NCI-H510A (cell line): ENCODE measurements around the gene EVC.
"Not testable (repeated sequence)": the region's sequence is repeated elsewhere in the genome, so short reads cannot be mapped to it uniquely, and the experiment has no call there.

Source experiments
- DNase-seq: peaks from one replicate; lab custom pipeline; 2025; lab: John Stamatoyannopoulos, UW

Gene EVC

GRCh38 chr4:5789141-5789540 lies 78.1 kb downstream of the EVC start:
- no peak for DNase-seq

GRCh38 chr4:5790546-5790857 lies 79.5 kb downstream of the EVC start:
- no peak for DNase-seq

DNA sequence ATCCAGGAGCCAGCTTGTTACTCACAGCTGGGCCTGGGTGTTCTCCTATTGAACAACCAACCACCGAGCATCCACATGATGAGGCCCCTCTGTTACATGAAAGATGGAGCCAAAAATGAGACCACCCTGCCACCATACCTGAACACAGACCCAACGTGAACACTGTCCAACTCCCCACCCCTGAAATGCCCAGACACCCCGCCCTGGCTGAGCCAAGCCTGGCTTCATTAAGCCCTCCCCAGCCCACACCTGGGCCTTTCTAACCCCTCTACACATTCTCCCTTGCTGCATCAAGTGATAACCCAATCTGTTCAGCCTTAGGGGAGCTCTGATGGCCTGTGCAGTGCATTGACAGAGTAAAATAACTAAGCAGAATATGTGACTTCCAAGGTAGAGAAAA lies 80.7 kb downstream of the EVC start:
- DNase-seq, result no peak

DNA sequence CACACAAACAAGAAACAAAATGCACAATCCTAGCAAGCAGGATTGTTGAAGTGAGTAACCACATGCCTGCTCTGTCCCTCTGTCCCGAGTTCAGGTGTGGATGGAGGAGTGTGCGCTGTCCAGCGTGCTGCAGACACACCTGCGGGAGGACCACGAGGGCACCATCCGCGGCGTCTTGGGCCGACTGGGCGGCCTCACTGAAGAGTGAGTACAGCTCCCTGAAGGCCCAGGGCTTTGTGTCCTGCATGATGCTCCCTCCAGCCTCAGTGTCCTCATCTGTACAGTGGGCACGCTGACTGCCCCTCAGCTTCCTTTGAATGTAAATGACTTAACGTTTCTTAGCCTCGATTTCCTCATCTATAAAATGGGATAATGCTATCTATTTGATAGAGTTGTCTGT lies 82.5 kb downstream of the EVC start:
- DNase-seq, result no peak

GRCh38 chr4:5795580-5795979 lies 84.6 kb downstream of the EVC start:
- DNase-seq, result no peak

GRCh38 chr4:5796976-5797375 lies 86.0 kb downstream of the EVC start:
- DNase-seq, result no peak

GRCh38 chr4:5797866-5798265 lies 86.9 kb downstream of the EVC start:
- no peak for DNase-seq

GRCh38 chr4:5798462-5798861 lies 87.5 kb downstream of the EVC start:
- DNase-seq, result no peak

GRCh38 chr4:5798946-5799345 lies 87.9 kb downstream of the EVC start:
- DNase-seq, result no peak

DNA sequence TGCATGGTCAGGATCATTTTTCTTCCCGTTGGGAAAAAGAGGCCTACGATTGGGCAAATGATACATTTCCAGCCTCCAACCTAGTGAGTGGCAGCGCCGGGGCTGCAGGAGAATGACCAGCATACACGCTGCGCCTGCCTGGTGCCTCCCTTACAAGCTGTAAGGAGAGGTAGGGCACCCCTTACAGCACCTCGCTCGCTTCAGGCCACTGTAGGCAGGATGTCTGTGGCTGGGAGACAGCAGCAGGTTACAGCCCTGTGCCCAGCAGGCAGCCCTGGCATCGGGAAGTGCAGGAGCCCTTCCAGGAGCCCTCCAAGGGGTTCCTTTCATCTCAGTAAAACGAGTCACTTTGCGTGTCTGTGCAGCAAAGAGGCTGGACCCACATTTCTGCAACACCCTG lies 88.4 kb downstream of the EVC start:
- no peak for DNase-seq

- no peak for DNase-seq
These were observed 89.5 kb downstream of the EVC start for GRCh38 chr4:5800496-5800895.

DNA sequence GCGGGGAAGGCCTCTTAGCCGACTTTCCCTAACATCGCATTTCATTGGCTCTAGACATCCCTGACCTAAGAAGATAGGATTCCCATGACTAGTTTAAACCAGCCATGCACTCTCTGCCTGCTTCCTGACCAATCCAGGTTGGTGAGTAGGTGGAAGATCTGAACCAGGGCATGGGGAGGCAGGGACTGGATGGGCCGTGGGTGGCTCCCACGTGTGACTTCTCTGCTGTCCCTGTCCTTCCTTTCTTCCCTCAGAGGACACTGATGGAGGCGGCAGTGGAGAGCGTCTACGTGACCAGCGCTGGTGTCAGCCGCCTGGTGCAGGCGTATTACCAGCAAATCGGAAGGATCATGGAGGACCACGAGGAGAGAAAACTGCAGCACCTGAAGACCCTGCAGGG lies 90.7 kb downstream of the EVC start:
- DNase-seq, result no peak

DNA sequence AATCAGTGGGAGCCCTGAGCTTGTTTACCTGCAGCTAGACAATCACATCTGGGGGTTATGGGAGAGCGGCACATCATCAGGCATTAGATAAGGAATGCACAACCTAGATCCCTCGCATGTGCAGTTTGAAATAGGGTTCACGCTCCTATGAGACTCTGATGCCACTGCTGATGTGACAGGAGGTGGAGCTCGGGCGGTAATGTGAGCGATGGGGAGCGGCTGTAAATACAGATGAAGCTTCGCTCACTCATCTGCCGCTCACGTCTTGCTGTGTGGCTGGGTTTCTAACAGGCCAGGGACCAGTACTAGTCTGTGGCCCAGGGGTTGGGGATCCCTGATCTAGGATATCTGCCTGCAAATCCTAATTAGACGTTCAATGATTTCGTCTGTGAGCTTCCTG lies 91.6 kb downstream of the EVC start:
- no peak for DNase-seq

DNA sequence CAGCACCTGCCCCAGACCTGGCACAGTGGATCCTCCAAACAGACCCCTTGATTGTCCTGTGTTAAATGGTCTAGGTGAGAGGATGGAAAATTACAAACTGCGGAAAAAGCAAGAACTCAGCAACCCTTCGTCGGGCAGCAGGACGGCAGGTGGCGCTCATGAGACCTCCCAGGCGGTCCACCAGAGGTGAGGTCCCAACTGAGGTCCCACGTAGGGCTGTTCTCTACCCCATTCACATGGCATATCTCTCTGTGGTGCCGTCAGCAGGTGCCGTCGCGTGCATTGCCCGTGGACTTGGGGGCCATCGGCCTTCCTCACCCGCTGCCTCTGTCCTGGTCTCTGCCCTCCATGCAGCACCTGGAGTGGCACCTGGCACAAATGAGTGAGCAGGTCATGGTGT lies 93.7 kb downstream of the EVC start:
- DNase-seq, result no peak

- no peak for DNase-seq
These were observed 94.3 kb downstream of the EVC start for GRCh38 chr4:5805270-5805669.

GRCh38 chr4:5808081-5808741 lies 97.2 kb downstream of the EVC start:
- DNase-seq, result peak; percentile 22

DNA sequence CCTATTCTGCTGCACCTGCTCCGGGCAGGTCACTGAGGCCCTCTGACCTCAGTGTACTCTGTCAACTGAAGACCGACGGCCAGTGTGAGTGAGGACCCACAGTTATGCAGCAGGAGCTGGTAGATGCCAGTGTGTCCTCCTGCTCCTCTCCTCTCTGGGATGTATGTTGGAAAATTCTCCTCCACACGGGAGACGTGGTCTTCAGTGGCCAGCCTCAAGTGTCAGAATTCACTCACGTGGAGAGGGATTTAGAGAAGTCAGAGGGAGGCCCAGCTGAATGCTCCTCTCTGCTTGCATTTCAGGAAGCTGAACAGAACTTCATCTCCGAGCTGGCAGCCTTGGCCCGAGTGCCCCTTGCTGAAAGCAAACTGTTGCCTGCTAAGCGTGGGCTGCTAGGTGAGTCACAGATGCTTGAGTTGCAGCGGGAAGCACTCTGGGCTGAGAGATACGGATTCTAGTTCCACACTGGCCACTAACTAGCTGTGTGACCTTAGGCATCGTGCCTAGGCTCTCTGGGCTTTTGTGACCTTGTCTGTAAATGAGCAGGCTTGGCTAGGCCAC lies 98.3 kb downstream of the EVC start:
- DNase-seq, result no peak

DNA sequence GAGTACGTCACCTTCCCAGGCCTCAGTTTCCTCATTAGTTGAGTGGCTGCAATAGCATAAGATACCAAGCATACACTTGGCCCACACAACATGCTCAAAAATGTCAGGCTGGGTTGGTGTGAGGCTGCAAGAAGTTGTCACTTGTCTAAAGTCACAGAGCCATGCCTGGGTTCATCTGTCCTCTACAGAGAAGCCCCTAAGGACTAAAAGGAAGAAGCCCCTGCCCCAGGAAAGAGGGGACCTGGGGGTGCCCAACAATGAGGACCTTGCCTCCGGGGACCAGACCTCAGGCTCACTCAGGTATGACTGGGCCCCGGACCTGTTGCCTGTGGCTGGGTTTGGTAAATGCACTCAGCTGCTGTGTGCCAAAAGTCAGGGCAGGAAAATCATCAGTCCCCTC lies 99.2 kb downstream of the EVC start:
- no peak for DNase-seq

GRCh38 chr4:5810770-5811430 lies 99.9 kb downstream of the EVC start:
- no peak for DNase-seq

- not testable (repeated sequence) for DNase-seq
These were observed 101.1 kb downstream of the EVC start for GRCh38 chr4:5812057-5812456.

- DNase-seq, result peak; percentile 14
These were observed 101.7 kb downstream of the EVC start for GRCh38 chr4:5812506-5813229.

DNA sequence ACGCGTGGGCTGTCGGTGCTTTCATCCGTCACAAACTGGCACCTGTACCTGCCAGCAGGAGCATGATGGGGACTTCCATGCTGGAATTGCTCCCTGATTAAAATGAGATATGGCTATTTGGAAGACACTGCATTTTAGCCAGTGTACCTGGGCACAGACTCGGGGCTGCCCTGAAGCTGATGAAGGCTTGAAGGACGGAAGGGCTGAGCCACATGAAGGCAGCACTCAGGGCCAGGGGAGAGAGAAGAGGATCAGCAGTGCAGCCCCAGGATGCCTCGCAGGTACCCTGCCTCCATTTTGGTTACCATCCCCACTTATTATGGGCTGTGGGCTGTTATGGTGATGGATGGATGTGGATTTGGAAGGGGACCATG lies 102.9 kb downstream of the EVC start:
- no peak for DNase-seq

DNA sequence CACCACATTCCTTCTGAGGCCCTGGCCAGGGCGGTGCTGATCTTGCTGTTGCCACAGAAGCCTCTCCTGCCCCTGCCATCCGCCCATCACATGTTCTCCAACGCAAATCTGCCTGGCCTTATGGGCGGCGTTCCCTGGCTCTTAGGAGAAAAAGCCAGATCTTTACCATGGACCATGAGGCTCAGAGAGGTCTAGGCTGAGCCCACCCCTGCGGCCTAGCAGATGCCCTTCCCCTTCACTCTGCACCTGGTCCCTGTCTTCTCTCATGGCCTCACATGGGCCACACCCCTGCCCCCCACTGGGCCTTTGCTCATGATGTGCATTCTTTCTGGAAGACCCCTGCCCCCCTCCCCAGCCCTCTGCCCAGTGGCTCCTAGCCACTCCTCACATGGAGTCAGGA lies 103.4 kb downstream of the EVC start:
- no peak for DNase-seq
